ENCODE measurements around the gene C14orf180. TPM values are rescaled to one million over a fixed set of nuclear protein-coding genes. Genes with fewer than 3 reads are reported as not detected.

The C14orf180 gene
- total and polyA plus RNA-seq, 10 of the 15 experiments (the other 5 are each of a cell fraction or from before 2014, with no cell fraction given): not detected

GRCh38 chr14:104595911-104596450, 16.4 kb downstream of the C14orf180 start (continued):
- TF ChIP-seq EZH2 (IDR thresholded peaks at IDR 0.05; ENCODE audit: borderline replicate concordance, control insufficient read depth, low read depth, low read length): no peak

GRCh38 chr14:104596451-104596918, 16.9 kb downstream of the C14orf180 start:
- CTCF ChIA-PET: no interaction called here
- Histone ChIP-seq H3K9me3 (replicated peaks; ENCODE audit: control insufficient read depth, insufficient read depth, low read length) (no peaks in the 10 kb centered on the region), H3K4me3 (no peak overlapping the region), H3K27ac (ENCODE audit: control insufficient read depth, insufficient read depth) (no peak overlapping the region), H3K4me2 (ENCODE audit: control insufficient read depth, insufficient read depth) (no peak overlapping the region), H3K27me3 (replicated peaks in 1 of 2; ENCODE audit: control insufficient read depth in 2 of 2, insufficient read depth in 2 of 2, low read length in 1 of 2) (no peaks in the 10 kb centered on the region; a peak in 1 of 4 replicates), H2AFZ (ENCODE audit: control insufficient read depth, low read depth, low read length) (no peak overlapping the region), H3K4me1 (ENCODE audit: control insufficient read depth, insufficient read depth, low read length) (no peaks in the 10 kb centered on the region), H3K79me2 (ENCODE audit: control insufficient read depth, insufficient read depth, low read length) (no peaks in the 10 kb centered on the region), H3K9ac (ENCODE audit: control insufficient read depth, insufficient read depth, low read length) (no peak overlapping the region), H3K36me3 (ENCODE audit: control insufficient read depth in 2 of 2, insufficient read depth in 2 of 2, low read length in 1 of 2) (no peaks in the 10 kb centered on the region), H4K20me1 (ENCODE audit: control insufficient read depth, insufficient read depth) (no peaks in the 10 kb centered on the region)
- in situ Hi-C loops (cut with MboI) (no loop called here), intact Hi-C loops (cut with micrococcal nuclease; ENCODE audit: unreplicated experiment) (no loop called here)
- RAD21 ChIA-PET (ENCODE audit: unreplicated experiment): no interaction called here
- 13% methylated on average over 9 of the region's 11 CpGs for WGBS (ENCODE audit: insufficient coverage, insufficient replicate concordance, low lambda C conversion rate, missing lambda C conversion rate)
- POLR2A ChIA-PET: no interaction called here
- no peak for DNase-seq (ENCODE audit: low read depth, low spot score)
- FAIRE-seq: no peak
- no TSS peak for BruUV-seq (replicated peaks)
- ATAC-seq: no peak
- SMC1A ChIA-PET (ENCODE audit: uncharacterized antibody, unreplicated experiment): no interaction called here
- TF ChIP-seq ZBTB4 (CRISPR knock-in tag; IDR thresholded peaks at IDR 0.05) (no peak), KLF5 (IDR thresholded peaks at IDR 0.05; ENCODE audit: partially characterized antibody) (no peak), ZNF384 (IDR thresholded peaks at IDR 0.05; ENCODE audit: borderline replicate concordance, low read depth, low read length) (no peak), SMAD1 (IDR thresholded peaks at IDR 0.05; ENCODE audit: low read depth, partially characterized antibody) (no peak), WRNIP1 (IDR thresholded peaks at IDR 0.05; ENCODE audit: borderline replicate concordance, low read depth, low read length) (no peak), MEF2A (IDR thresholded peaks at IDR 0.05; ENCODE audit: insufficient read depth, low read depth, low read length) (no peak), MYB (IDR thresholded peaks at IDR 0.05; ENCODE audit: borderline replicate concordance, low read depth, low read length) (no peak), PRDM15 (CRISPR knock-in tag; IDR thresholded peaks at IDR 0.05) (no peak), NR2C2 (IDR thresholded peaks at IDR 0.05; ENCODE audit: borderline replicate concordance, control insufficient read depth, insufficient read length, low read depth) (no peak), SMARCA5 (IDR thresholded peaks at IDR 0.05) (no peak), RAD21 (IDR thresholded peaks at IDR 0.05; ENCODE audit: insufficient read depth, low read depth, low read length) (no peak), POLR2AphosphoS5 (IDR thresholded peaks at IDR 0.05; ENCODE audit: low read length) (no peak), ZNF24 (IDR thresholded peaks at IDR 0.05) (no peak)

All from GM12878 (cell line).